ENCODE data around the gene DUSP22.

The DUSP22 gene

GRCh38 chr6:318243-318890, 26.1 kb downstream of the DUSP22 start:
- no peaks in the 10 kb centered on the region for H3K27me3 ChIP-seq (replicated peaks; ENCODE audit: insufficient read depth, low read length)
- H3K36me3 ChIP-seq (replicated peaks; ENCODE audit: insufficient read depth, low read length): no peaks in the 10 kb centered on the region; the same call in 1 of the 2 replicates
- peak overlapping the region; percentile 61 for H3K9ac ChIP-seq (ENCODE audit: low read length)
- no peaks in the 10 kb centered on the region for H3K9me3 ChIP-seq (replicated peaks; ENCODE audit: insufficient read depth, low read length)
- no peak for DNase-seq
- H2AFZ ChIP-seq (ENCODE audit: low read length): no peak overlapping the region
- H3K79me2 ChIP-seq (ENCODE audit: low read length): peaks cover 78% of the 10 kb centered on the region
- H4K20me1 ChIP-seq (ENCODE audit: insufficient read depth, low read length): no peaks in the 10 kb centered on the region
- H3K4me3 ChIP-seq (ENCODE audit: low read length): no peak overlapping the region
- H3K9me2 ChIP-seq (replicated peaks; ENCODE audit: insufficient read depth, low read length): no peaks in the 10 kb centered on the region
- peak overlapping the region; percentile 86 for H3K4me2 ChIP-seq (ENCODE audit: low read depth, low read length)
- peaks cover 99% of the 10 kb centered on the region for H3K4me1 ChIP-seq (ENCODE audit: low read length)
- peaks cover 89% of the 10 kb centered on the region for H3F3A ChIP-seq (ENCODE audit: insufficient read depth, low read length)
- peak overlapping the region; percentile 91 for H3K27ac ChIP-seq (ENCODE audit: low read length)
- TF ChIP-seq EZH2phosphoT487 (IDR thresholded peaks at IDR 0.05; ENCODE audit: low read length) (no peak), CTCF (IDR thresholded peaks at IDR 0.05; ENCODE audit: low read length) (no peak), EZH2 (optimal IDR thresholded peaks at IDR 0.05; ENCODE audit: low read depth, low read length) (no peak)

GRCh38 chr6:319177-320131, 27.2 kb downstream of the DUSP22 start:
- Histone ChIP-seq H3K9ac (ENCODE audit: low read length) (peak overlapping the region; percentile 61), H3K9me3 (replicated peaks; ENCODE audit: insufficient read depth, low read length) (no peaks in the 10 kb centered on the region), H3K36me3 (replicated peaks; ENCODE audit: insufficient read depth, low read length) (no peaks in the 10 kb centered on the region), H3K4me3 (ENCODE audit: low read length) (peak overlapping the region; percentile 38), H2AFZ (ENCODE audit: low read length) (no peak overlapping the region), H3K4me1 (ENCODE audit: low read length) (peaks cover 99% of the 10 kb centered on the region), H3K9me2 (replicated peaks; ENCODE audit: insufficient read depth, low read length) (no peaks in the 10 kb centered on the region), H3K79me2 (ENCODE audit: low read length) (peaks cover 78% of the 10 kb centered on the region), H4K20me1 (ENCODE audit: insufficient read depth, low read length) (no peaks in the 10 kb centered on the region), H3F3A (ENCODE audit: insufficient read depth, low read length) (peaks cover 99% of the 10 kb centered on the region), H3K27ac (ENCODE audit: low read length) (peak overlapping the region; percentile 91), H3K4me2 (ENCODE audit: low read depth, low read length) (peak overlapping the region; percentile 86), H3K27me3 (replicated peaks; ENCODE audit: insufficient read depth, low read length) (no peaks in the 10 kb centered on the region)
- peak; percentile 97 for DNase-seq
- TF ChIP-seq EZH2phosphoT487 (IDR thresholded peaks at IDR 0.05; ENCODE audit: low read length): no peak
- TF ChIP-seq EZH2 (optimal IDR thresholded peaks at IDR 0.05; ENCODE audit: low read depth, low read length): no peak
- no peak for TF ChIP-seq CTCF (IDR thresholded peaks at IDR 0.05; ENCODE audit: low read length)

GRCh38 chr6:320351-321157, 28.3 kb downstream of the DUSP22 start:
- H3K9me3 ChIP-seq (replicated peaks; ENCODE audit: insufficient read depth, low read length): no peaks in the 10 kb centered on the region
- peak overlapping the region; percentile 91 for H3K27ac ChIP-seq (ENCODE audit: low read length)
- no peak overlapping the region for H2AFZ ChIP-seq (ENCODE audit: low read length)
- H3K27me3 ChIP-seq (replicated peaks; ENCODE audit: insufficient read depth, low read length): no peaks in the 10 kb centered on the region
- H3K4me2 ChIP-seq (ENCODE audit: low read depth, low read length): peak overlapping the region; percentile 86
- H4K20me1 ChIP-seq (ENCODE audit: insufficient read depth, low read length): no peaks in the 10 kb centered on the region
- peaks cover 78% of the 10 kb centered on the region for H3K79me2 ChIP-seq (ENCODE audit: low read length)
- peak overlapping the region; percentile 38 for H3K4me3 ChIP-seq (ENCODE audit: low read length)
- TF ChIP-seq EZH2 (optimal IDR thresholded peaks at IDR 0.05; ENCODE audit: low read depth, low read length): no peak
- no peak for TF ChIP-seq EZH2phosphoT487 (IDR thresholded peaks at IDR 0.05; ENCODE audit: low read length)
- TF ChIP-seq CTCF (IDR thresholded peaks at IDR 0.05; ENCODE audit: low read length): no peak
- no peaks in the 10 kb centered on the region for H3K9me2 ChIP-seq (replicated peaks; ENCODE audit: insufficient read depth, low read length)
- H3K9ac ChIP-seq (ENCODE audit: low read length): peak overlapping the region; percentile 61
- no peak for DNase-seq
- H3K4me1 ChIP-seq (ENCODE audit: low read length): peaks cover 92% of the 10 kb centered on the region
- peaks cover 90% of the 10 kb centered on the region for H3F3A ChIP-seq (ENCODE audit: insufficient read depth, low read length)
- no peaks in the 10 kb centered on the region for H3K36me3 ChIP-seq (replicated peaks; ENCODE audit: insufficient read depth, low read length)
